Skin of body (tissue), 2 donors: ENCODE measurements around the gene TRABD. TPM values are rescaled to one million over a fixed set of nuclear protein-coding genes. Genes with fewer than 3 reads are reported as not detected.
"Not testable (repeated sequence)": the region's sequence is repeated elsewhere in the genome, so short reads cannot be mapped to it uniquely, and the experiment has no call there.

Experiments
- DNase-seq: peaks from one replicate; lab custom pipeline; 2025; lab: John Stamatoyannopoulos, UW
- total RNA-seq: library from RNA; depleted of rRNA; stranded (reverse); fragments of >200 nt; gene quantifications from one replicate; pipeline ENCODE4 v1.2.3, GENCODE V29; 2014

The TRABD gene
- total RNA-seq, 1 donor from 2014 or later: 10.8 TPM

- no peak for DNase-seq
Measured at GRCh38 chr22:50201191-50202129, 15.7 kb downstream of the TRABD start.

GRCh38 chr22:50202130-50202666 lies 16.5 kb downstream of the TRABD start:
- no peak for DNase-seq

GRCh38 chr22:50203288-50203687 lies 17.6 kb downstream of the TRABD start:
- no peak for DNase-seq

GRCh38 chr22:50204571-50204970 lies 18.9 kb downstream of the TRABD start:
- no peak for DNase-seq

- DNase-seq: not testable (repeated sequence)
Measured at GRCh38 chr22:50204998-50205397, 19.3 kb downstream of the TRABD start.

- no peak for DNase-seq
Measured at GRCh38 chr22:50205781-50206569, 20.3 kb downstream of the TRABD start.

GRCh38 chr22:50206599-50206998 lies 20.9 kb downstream of the TRABD start:
- DNase-seq: no peak

GRCh38 chr22:50207383-50208140 lies 21.8 kb downstream of the TRABD start:
- no peak for DNase-seq

GRCh38 chr22:50208430-50208938 lies 22.8 kb downstream of the TRABD start:
- no peak for DNase-seq

- DNase-seq: no peak
Measured at GRCh38 chr22:50208939-50209892, 23.5 kb downstream of the TRABD start.

- no peak for DNase-seq
Measured at GRCh38 chr22:50209893-50210292, 24.2 kb downstream of the TRABD start.

GRCh38 chr22:50210378-50211139 lies 24.8 kb downstream of the TRABD start:
- no peak for DNase-seq

GRCh38 chr22:50211147-50211546 lies 25.4 kb downstream of the TRABD start:
- DNase-seq: no peak

- no peak for DNase-seq
Measured at GRCh38 chr22:50213263-50213662, 27.6 kb downstream of the TRABD start.

GRCh38 chr22:50215297-50216054 lies 29.8 kb downstream of the TRABD start:
- DNase-seq: peak; percentile 13

GRCh38 chr22:50216055-50216683 lies 30.5 kb downstream of the TRABD start:
- DNase-seq: no peak

GRCh38 chr22:50216684-50217520 lies 31.2 kb downstream of the TRABD start:
- DNase-seq: no peak
